PC-9 (cell line): ENCODE measurements around the gene FADS6. TPM values are rescaled to one million over a fixed set of nuclear protein-coding genes. Genes with fewer than 3 reads are reported as not detected.

Source experiments
- BruUV-seq: library from RNA; stranded (reverse); fragments of 400-500 nt; replicated peaks from 2 replicates; lab custom pipeline; 2021; lab: Mats Ljungman, UMichigan
- CTCF ChIA-PET: fragments of 300-600 bp; sonication (Branson Sonifier 250); formaldehyde crosslinking; loops from one replicate; lab custom pipeline; 2022; ENCODE audit warnings: antibody characterized with exemption; lab: Charles Lee
- POLR2A ChIA-PET: fragments of 300-600 bp; sonication (Branson Sonifier 250); formaldehyde crosslinking; loops from one replicate; lab custom pipeline; 2022; ENCODE audit warnings: antibody characterized with exemption; ENCODE audit not compliant: unreplicated experiment; lab: Charles Lee
- DNase-seq, 2 experiments: peaks; one replicate each; pipeline versions ENCODE4 v3.0.0 to v3.0.0-alpha.2; 2015 to 2022; ENCODE audit warnings: mixed read lengths in 1 of 2
- H2AFZ ChIP-seq: fragments of 200-600 bp; sonication (generic); 2 replicates; pipeline ENCODE4 v1.8.1; 2017; ENCODE audit warnings: antibody characterized with exemption
- H3F3A ChIP-seq: fragments of 200-600 bp; sonication (generic); 2 replicates; pipeline ENCODE4 v1.8.1; 2017; ENCODE audit warnings: antibody characterized with exemption, mild to moderate bottlenecking, low read depth; ENCODE audit not compliant: insufficient read depth
- H3K27ac ChIP-seq: fragments of 200-600 bp; sonication (generic); 2 replicates; pipeline ENCODE4 v1.6.1; 2016; ENCODE audit warnings: mixed run types
- H3K27me3 ChIP-seq: fragments of 200-600 bp; sonication (generic); 2 replicates; pipeline ENCODE4 v1.6.1; 2016; ENCODE audit warnings: low read depth, mixed run types; ENCODE audit not compliant: insufficient read depth
- H3K36me3 ChIP-seq: fragments of 200-600 bp; sonication (generic); 2 replicates; pipeline ENCODE4 v1.6.1; 2016; ENCODE audit warnings: low read depth, mixed run types
- H3K4me1 ChIP-seq: fragments of 200-600 bp; sonication (generic); replicated peaks from 2 replicates; pipeline ENCODE4 v1.6.1; 2016; ENCODE audit warnings: mixed run types; ENCODE audit not compliant: insufficient read depth
- H3K4me2 ChIP-seq: fragments of 200-600 bp; sonication (generic); 2 replicates; pipeline ENCODE4 v1.6.1; 2017; ENCODE audit warnings: mixed run types
- H3K4me3 ChIP-seq: fragments of 200-600 bp; sonication (generic); 2 replicates; pipeline ENCODE4 v1.6.1; 2016; ENCODE audit warnings: mixed run types
- H3K79me2 ChIP-seq: fragments of 200-600 bp; sonication (generic); 2 replicates; pipeline ENCODE4 v1.6.1; 2017; ENCODE audit warnings: low read depth, mixed run types
- H3K9me2 ChIP-seq: fragments of 200-600 bp; sonication (generic); 2 replicates; pipeline ENCODE4 v1.8.1; 2017; ENCODE audit warnings: mild to moderate bottlenecking; ENCODE audit not compliant: insufficient read depth
- H3K9me3 ChIP-seq: fragments of 200-600 bp; sonication (generic); 2 replicates; pipeline ENCODE4 v1.8.1; 2016; ENCODE audit warnings: low read depth; ENCODE audit not compliant: insufficient read depth
- H4K20me1 ChIP-seq: fragments of 200-600 bp; sonication (generic); 2 replicates; pipeline ENCODE4 v1.8.1; 2017; ENCODE audit not compliant: insufficient read depth
- EZH2 ChIP-seq: fragments of 200-600 bp; sonication (generic); IDR thresholded peaks from 2 replicates; pipeline ENCODE4 v1.8.0; 2017; ENCODE audit warnings: antibody characterized with exemption, low read depth
- intact Hi-C: fragments of 100-400 bp; cut with micrococcal nuclease; formaldehyde crosslinking; loops from one replicate; pipeline ENCODE4 v1.10.0; 2022; ENCODE audit not compliant: unreplicated experiment
- total RNA-seq: library from RNA; stranded (reverse); gene quantifications from 2 replicates; pipeline ENCODE4 v1.2.3, GENCODE V29; 2021
- TF ChIP-seq, protein P1 (sequence below): fragments of 200-600 bp; sonication (generic); conservative IDR thresholded peaks from 2 replicates; pipeline ENCODE4 v1.6.1; 2017; ENCODE audit warnings: mixed run types, antibody characterized with exemption, mild to moderate bottlenecking, moderate library complexity

The FADS6 gene
- total RNA-seq, 1 experiment from 2014 or later: not detected

DNA sequence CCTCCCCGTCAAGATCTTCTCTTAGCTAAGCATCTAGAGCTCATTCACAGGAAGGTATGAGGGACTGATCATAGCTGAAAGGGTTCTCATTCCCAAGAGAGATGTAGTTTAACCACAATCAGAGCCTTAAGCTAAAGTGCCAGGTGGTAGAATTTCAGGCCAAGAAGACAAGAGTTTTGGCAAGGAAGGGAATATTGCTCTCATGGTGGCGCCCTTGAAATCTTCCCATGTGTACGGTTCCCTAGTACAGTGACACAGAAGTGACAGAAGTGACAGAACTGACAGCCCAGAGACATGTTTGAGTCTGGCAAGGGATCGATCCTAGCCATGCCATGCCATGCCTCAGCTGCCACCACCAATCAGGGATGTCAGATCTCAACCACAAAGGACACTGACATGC lies 36.2 kb downstream of the FADS6 start:
- no peak for DNase-seq
- Histone ChIP-seq H3K4me3 (no peak overlapping the region), H4K20me1 (no peaks in the 10 kb centered on the region), H3K9me3 (no peaks in the 10 kb centered on the region), H3K9me2 (no peaks in the 10 kb centered on the region), H3K27ac (no peak overlapping the region), H3K27me3 (peaks cover 68% of the 10 kb centered on the region), H3F3A (no peaks in the 10 kb centered on the region; the same call in 1 of the 2 replicates), H3K4me2 (no peak overlapping the region), H2AFZ (no peak overlapping the region), H3K36me3 (no peaks in the 10 kb centered on the region), H3K79me2 (no peaks in the 10 kb centered on the region), H3K4me1 (no peaks in the 10 kb centered on the region)
- ChIA-PET CTCF (no interaction called here), POLR2A (no interaction called here)
- intact Hi-C loops: no loop called here
- TF ChIP-seq, protein P1, sequence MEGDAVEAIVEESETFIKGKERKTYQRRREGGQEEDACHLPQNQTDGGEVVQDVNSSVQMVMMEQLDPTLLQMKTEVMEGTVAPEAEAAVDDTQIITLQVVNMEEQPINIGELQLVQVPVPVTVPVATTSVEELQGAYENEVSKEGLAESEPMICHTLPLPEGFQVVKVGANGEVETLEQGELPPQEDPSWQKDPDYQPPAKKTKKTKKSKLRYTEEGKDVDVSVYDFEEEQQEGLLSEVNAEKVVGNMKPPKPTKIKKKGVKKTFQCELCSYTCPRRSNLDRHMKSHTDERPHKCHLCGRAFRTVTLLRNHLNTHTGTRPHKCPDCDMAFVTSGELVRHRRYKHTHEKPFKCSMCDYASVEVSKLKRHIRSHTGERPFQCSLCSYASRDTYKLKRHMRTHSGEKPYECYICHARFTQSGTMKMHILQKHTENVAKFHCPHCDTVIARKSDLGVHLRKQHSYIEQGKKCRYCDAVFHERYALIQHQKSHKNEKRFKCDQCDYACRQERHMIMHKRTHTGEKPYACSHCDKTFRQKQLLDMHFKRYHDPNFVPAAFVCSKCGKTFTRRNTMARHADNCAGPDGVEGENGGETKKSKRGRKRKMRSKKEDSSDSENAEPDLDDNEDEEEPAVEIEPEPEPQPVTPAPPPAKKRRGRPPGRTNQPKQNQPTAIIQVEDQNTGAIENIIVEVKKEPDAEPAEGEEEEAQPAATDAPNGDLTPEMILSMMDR: no peak
- TF ChIP-seq EZH2: no peak
- no TSS peak for BruUV-seq

GRCh38 chr17:74856112-74856511 lies 37.3 kb downstream of the FADS6 start:
- no peak overlapping the region for H2AFZ ChIP-seq
- peaks cover 78% of the 10 kb centered on the region for H3K27me3 ChIP-seq
- H3F3A ChIP-seq: no peaks in the 10 kb centered on the region; the same call in 1 of the 2 replicates
- no peaks in the 10 kb centered on the region for H3K4me1 ChIP-seq
- POLR2A ChIA-PET: no interaction called here
- no peak for TF ChIP-seq EZH2
- TF ChIP-seq, protein P1: no peak
- no peaks in the 10 kb centered on the region for H3K79me2 ChIP-seq
- no peak for DNase-seq
- H3K9me3 ChIP-seq: no peaks in the 10 kb centered on the region
- no peaks in the 10 kb centered on the region for H4K20me1 ChIP-seq
- CTCF ChIA-PET: interaction anchor here (0.6 to 1.0 kb wide), 2 partner anchors 199 to 444 kb away, joined by 3 to 4 read pairs; no protein-coding TSS in a partner anchor
- no peak overlapping the region for H3K27ac ChIP-seq
- intact Hi-C loops: no loop called here
- H3K4me2 ChIP-seq: no peak overlapping the region
- BruUV-seq: no TSS peak
- no peaks in the 10 kb centered on the region for H3K36me3 ChIP-seq
- H3K4me3 ChIP-seq: no peak overlapping the region
- no peaks in the 10 kb centered on the region for H3K9me2 ChIP-seq

DNA sequence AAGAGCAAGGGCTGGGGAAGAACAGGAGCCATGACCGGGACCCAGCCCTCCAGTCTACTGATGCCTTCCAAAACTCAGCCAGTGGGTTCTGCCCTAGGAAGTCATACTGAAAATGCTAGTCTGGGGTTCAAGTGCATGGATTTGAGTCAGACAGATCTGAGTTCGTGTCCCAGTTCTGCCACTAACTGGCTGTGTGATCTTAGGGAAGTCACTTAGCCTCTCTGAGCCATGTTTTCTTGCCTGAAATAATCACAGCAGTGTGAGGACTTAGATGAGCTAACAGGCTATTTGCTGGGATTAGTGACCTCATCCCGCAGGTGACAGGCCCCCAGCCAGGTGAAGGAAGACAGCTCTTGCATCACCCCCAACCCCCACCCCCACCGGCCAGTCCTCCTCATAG lies 38.1 kb downstream of the FADS6 start:
- H2AFZ ChIP-seq: no peak overlapping the region
- DNase-seq: no peak
- no peak overlapping the region for H3K4me2 ChIP-seq
- peaks cover 81% of the 10 kb centered on the region for H3K27me3 ChIP-seq
- H3K9me2 ChIP-seq: no peaks in the 10 kb centered on the region
- no peaks in the 10 kb centered on the region; the same call in 1 of the 2 replicates for H3F3A ChIP-seq
- H3K27ac ChIP-seq: no peak overlapping the region
- POLR2A ChIA-PET: no interaction called here
- no peak overlapping the region for H3K4me3 ChIP-seq
- no peaks in the 10 kb centered on the region for H4K20me1 ChIP-seq
- no peaks in the 10 kb centered on the region for H3K79me2 ChIP-seq
- no peaks in the 10 kb centered on the region for H3K4me1 ChIP-seq
- TF ChIP-seq, protein P1: no peak
- TF ChIP-seq EZH2: no peak
- no peaks in the 10 kb centered on the region for H3K36me3 ChIP-seq
- no TSS peak for BruUV-seq
- intact Hi-C loops: no loop called here
- CTCF ChIA-PET: interaction anchor here (1.0 kb wide), 1 partner anchor 198 kb away, joined by 3 read pairs; no protein-coding TSS in a partner anchor
- no peaks in the 10 kb centered on the region for H3K9me3 ChIP-seq
